Fibroblast of lung (primary cell): ENCODE measurements around the gene FSTL3. TPM values are rescaled to one million over a fixed set of nuclear protein-coding genes. Genes with fewer than 3 reads are reported as not detected.

Experiments used
- DNase-seq, 2 donors: peaks; one replicate each; pipeline versions ENCODE4 v3.0.0 to v3.0.0-alpha.2; 2010; ENCODE audit warnings: low read depth in 2 of 2
- H2AFZ ChIP-seq: 2 replicates; pipeline ENCODE4 v1.5.1; 2012; ENCODE audit warnings: low read length, control low read depth, inconsistent platforms
- H3K27ac ChIP-seq: 2 replicates; pipeline ENCODE4 v1.5.1; 2011; ENCODE audit warnings: low read length, control low read depth; ENCODE audit not compliant: insufficient read depth
- H3K27me3 ChIP-seq: 2 replicates; pipeline ENCODE4 v1.5.1; 2011; ENCODE audit warnings: mild to moderate bottlenecking, low read length; ENCODE audit not compliant: control insufficient read depth, insufficient read depth
- H3K36me3 ChIP-seq: 2 replicates; pipeline ENCODE4 v1.5.1; 2011; ENCODE audit warnings: low read length; ENCODE audit not compliant: control insufficient read depth, insufficient read depth
- H3K4me1 ChIP-seq: 2 replicates; pipeline ENCODE4 v1.5.1; 2011; ENCODE audit warnings: low read length; ENCODE audit not compliant: control insufficient read depth, insufficient read depth; ENCODE audit errors: extremely low read depth
- H3K4me2 ChIP-seq: 2 replicates; pipeline ENCODE4 v1.5.1; 2011; ENCODE audit warnings: low read length, control low read depth; ENCODE audit not compliant: insufficient read depth; ENCODE audit errors: extremely low read depth
- H3K4me3 ChIP-seq, 4 experiments: fragments of 200-600 bp in 1 of 4; sonication (generic) in 1 of 4; replicated peaks in 1 of 4; 2 replicates each; pipeline ENCODE4 v1.5.1; 2011 to 2016; ENCODE audit warnings: low read length in 4 of 4, low read depth in 3 of 4, mild to moderate bottlenecking in 3 of 4, control low read depth in 2 of 4, inconsistent platforms in 1 of 4, mixed read lengths in 1 of 4; ENCODE audit not compliant: insufficient read depth in 1 of 4; ENCODE audit errors: control extremely low read depth in 1 of 4
- H3K79me2 ChIP-seq: 2 replicates; pipeline ENCODE4 v1.5.1; 2012; ENCODE audit warnings: mild to moderate bottlenecking, low read length, inconsistent platforms; ENCODE audit not compliant: control insufficient read depth, insufficient read depth
- H3K9ac ChIP-seq: 2 replicates; pipeline ENCODE4 v1.5.1; 2011; ENCODE audit warnings: mild to moderate bottlenecking, low read length, control low read depth; ENCODE audit not compliant: insufficient read depth
- H3K9me3 ChIP-seq: 2 replicates; pipeline ENCODE4 v1.5.1; 2012; ENCODE audit warnings: low read depth, low read length; ENCODE audit not compliant: control insufficient read depth, insufficient read depth
- H4K20me1 ChIP-seq: 2 replicates; pipeline ENCODE4 v1.5.1; 2011; ENCODE audit warnings: low read length; ENCODE audit not compliant: control insufficient read depth, insufficient read depth; ENCODE audit errors: extremely low read depth
- CTCF ChIP-seq, 2 donors: IDR thresholded peaks in 1 of 2; conservative IDR thresholded peaks in 1 of 2; 1 replicate in 1 of 2; 2 replicates in 1 of 2; pipeline ENCODE4 v1.5.1; 2011 to 2012; ENCODE audit warnings: low read length in 2 of 2, control low read depth in 1 of 2, inconsistent platforms in 1 of 2, low read depth in 1 of 2, mild to moderate bottlenecking in 1 of 2
- EZH2 ChIP-seq: IDR thresholded peaks from 2 replicates; pipeline ENCODE4 v1.5.1; 2012; ENCODE audit warnings: low read length, control low read depth, mild to moderate bottlenecking; ENCODE audit errors: missing control alignments
- polyA plus RNA-seq, 2 donors: library from polyadenylated mRNA; depleted of rRNA in 1 of 2; stranded (reverse) in 1 of 2; unstranded in 1 of 2; fragments of >200 nt; gene quantifications; 2 replicates each; pipeline ENCODE4 v1.2.1, GENCODE V29; 2011 to 2012; ENCODE audit warnings: missing spikeins in 1 of 2
- total RNA-seq: library from RNA; depleted of rRNA; stranded (reverse); fragments of >200 nt; gene quantifications from 2 replicates; pipeline ENCODE4 v1.2.1, GENCODE V29; 2014

FSTL3 gene
- total and polyA plus RNA-seq, 2 donors (not counting 1 experiment from before 2014, with no cell fraction given) = 18.6 to 26.8 TPM

GRCh38 chr19:688992-689391, 12.8 kb downstream of the FSTL3 start:
- Histone ChIP-seq H3K27ac (no peak overlapping the region), H3K4me1 (no peaks in the 10 kb centered on the region), H3K9ac (no peak overlapping the region), H3K79me2 (no peaks in the 10 kb centered on the region), H3K4me2 (no peak overlapping the region), H3K36me3 (no peaks in the 10 kb centered on the region), H3K9me3 (no peaks in the 10 kb centered on the region), H4K20me1 (no peaks in the 10 kb centered on the region), H2AFZ (no peak overlapping the region), H3K27me3 (no peaks in the 10 kb centered on the region), H3K4me3 (no peak overlapping the region)
- DNase-seq = no peak
- no peak for TF ChIP-seq EZH2

- Histone ChIP-seq H3K4me1 (no peaks in the 10 kb centered on the region), H3K4me2 (no peak overlapping the region), H4K20me1 (no peaks in the 10 kb centered on the region), H3K9ac (no peak overlapping the region), H3K36me3 (no peaks in the 10 kb centered on the region), H3K27me3 (no peaks in the 10 kb centered on the region), H3K9me3 (no peaks in the 10 kb centered on the region), H3K4me3 (no peak overlapping the region), H3K27ac (no peak overlapping the region), H2AFZ (no peak overlapping the region), H3K79me2 (no peaks in the 10 kb centered on the region)
- no peak for DNase-seq
- no peak for TF ChIP-seq CTCF (conservative IDR thresholded peaks at IDR 0.05 in 1 of 2, IDR thresholded peaks at IDR 0.05 in 1 of 2; ENCODE audit: low read depth in 1 of 2, low read length in 2 of 2)
- no peak for TF ChIP-seq EZH2
These were observed 14.0 kb downstream of the FSTL3 start for GRCh38 chr19:690203-690602.

GRCh38 chr19:694481-695351, 18.5 kb downstream of the FSTL3 start:
- Histone ChIP-seq H3K9ac (no peak overlapping the region), H3K4me2 (no peak overlapping the region), H3K4me3 (no peak overlapping the region), H3K9me3 (no peaks in the 10 kb centered on the region), H3K27me3 (no peaks in the 10 kb centered on the region), H3K79me2 (no peaks in the 10 kb centered on the region), H4K20me1 (no peaks in the 10 kb centered on the region), H3K4me1 (no peaks in the 10 kb centered on the region), H2AFZ (no peak overlapping the region), H3K27ac (no peak overlapping the region), H3K36me3 (no peaks in the 10 kb centered on the region)
- DNase-seq = no peak
- no peak for TF ChIP-seq EZH2
- no peak for TF ChIP-seq CTCF (conservative IDR thresholded peaks at IDR 0.05 in 1 of 2, IDR thresholded peaks at IDR 0.05 in 1 of 2; ENCODE audit: low read depth in 1 of 2, low read length in 2 of 2)
